Liver (tissue), 9 donors: Measurements from ENCODE around the gene PCDHGC4. TPM values are rescaled to one million over a fixed set of nuclear protein-coding genes. Genes with fewer than 3 reads are reported as not detected.

ENCODE experiments used
- DNase-seq: peaks from one replicate; pipeline ENCODE4 v3.0.0-alpha.2; 2017; ENCODE audit warnings: low spot score
- H3K27ac ChIP-seq, 2 donors: one replicate each; pipeline ENCODE4 v1.7.0; 2013; ENCODE audit warnings: inconsistent platforms in 2 of 2, low read length in 2 of 2, control low read depth in 1 of 2, low read depth in 1 of 2, mild to moderate bottlenecking in 1 of 2
- H3K27me3 ChIP-seq, 4 donors: one replicate each; pipeline versions ENCODE4 v1.6.1 to v1.7.0; 2013; ENCODE audit warnings: low read length in 3 of 4, inconsistent platforms in 1 of 4, mild to moderate bottlenecking in 1 of 4, moderate library complexity in 1 of 4; ENCODE audit not compliant: control insufficient read depth in 4 of 4, insufficient read depth in 4 of 4
- H3K36me3 ChIP-seq, 4 donors: one replicate each; pipeline versions ENCODE4 v1.6.1 to v1.7.0; 2013; ENCODE audit warnings: low read length in 3 of 4, mild to moderate bottlenecking in 3 of 4, low read depth in 1 of 4, moderate library complexity in 1 of 4; ENCODE audit not compliant: control insufficient read depth in 4 of 4, insufficient read depth in 3 of 4
- H3K4me1 ChIP-seq, 4 donors: one replicate each; pipeline versions ENCODE4 v1.6.1 to v1.7.0; 2013; ENCODE audit warnings: low read length in 3 of 4, mild to moderate bottlenecking in 3 of 4, moderate library complexity in 1 of 4; ENCODE audit not compliant: control insufficient read depth in 4 of 4, insufficient read depth in 4 of 4
- H3K4me3 ChIP-seq, 3 donors: one replicate each; pipeline versions ENCODE4 v1.6.1 to v1.7.0; 2013; ENCODE audit warnings: low read length in 3 of 3, control low read depth in 1 of 3, low read depth in 1 of 3, mild to moderate bottlenecking in 1 of 3
- H3K9ac ChIP-seq, 2 donors: one replicate each; pipeline ENCODE4 v1.7.0; 2013; ENCODE audit warnings: low read length in 2 of 2, mild to moderate bottlenecking in 2 of 2, moderate library complexity in 2 of 2, control low read depth in 1 of 2, low read depth in 1 of 2
- H3K9me3 ChIP-seq, 4 donors: one replicate each; pipeline versions ENCODE4 v1.6.1 to v1.7.0; 2013; ENCODE audit warnings: low read length in 3 of 4; ENCODE audit not compliant: control insufficient read depth in 4 of 4
- FOXA1 ChIP-seq: IDR thresholded peaks from 2 replicates; pipeline ENCODE4 v1.6.1; 2016; ENCODE audit warnings: antibody characterized with exemption
- FOXA2 ChIP-seq: IDR thresholded peaks from 2 replicates; pipeline ENCODE4 v1.6.1; 2016; ENCODE audit warnings: antibody characterized with exemption
- HNF4A ChIP-seq, 2 donors: conservative IDR thresholded peaks; 2 replicates each; pipeline ENCODE4 v1.6.1; 2016; ENCODE audit warnings: antibody characterized with exemption in 2 of 2, mild to moderate bottlenecking in 2 of 2
- HNF4G ChIP-seq: IDR thresholded peaks from 2 replicates; pipeline ENCODE4 v1.6.1; 2016; ENCODE audit warnings: antibody characterized with exemption
- JUND ChIP-seq, 2 donors: IDR thresholded peaks; 2 replicates each; pipeline ENCODE4 v1.6.1; 2016; ENCODE audit warnings: antibody characterized with exemption in 2 of 2
- NR2F2 ChIP-seq: IDR thresholded peaks from 2 replicates; pipeline ENCODE4 v1.6.1; 2016; ENCODE audit warnings: antibody characterized with exemption
- RAD21 ChIP-seq, 2 donors: IDR thresholded peaks; 2 replicates each; pipeline ENCODE4 v1.6.1; 2016; ENCODE audit warnings: antibody characterized with exemption in 2 of 2, mild to moderate bottlenecking in 2 of 2
- RXRA ChIP-seq, 2 donors: IDR thresholded peaks; 2 replicates each; pipeline ENCODE4 v1.6.1; 2017 to 2018; ENCODE audit warnings: antibody characterized with exemption in 2 of 2, mild to moderate bottlenecking in 1 of 2
- SP1 ChIP-seq: IDR thresholded peaks from 2 replicates; pipeline ENCODE4 v1.6.1; 2018; ENCODE audit warnings: antibody characterized with exemption, mild to moderate bottlenecking
- YY1 ChIP-seq: IDR thresholded peaks from 2 replicates; pipeline ENCODE4 v1.6.1; 2016; ENCODE audit warnings: antibody characterized with exemption, mild to moderate bottlenecking
- WGBS: extraction: QIAGEN DNeasy Blood & Tissue Kit; methylation state at CpG from one replicate; pipeline ENCODE4 v1.1.7; 2013; 5-methylcytosine and 5-hydroxymethylcytosine counted together
- polyA plus RNA-seq, 2 donors: library from polyadenylated mRNA; stranded (reverse) in 1 of 2; unstranded in 1 of 2; fragments of 200-250 nt in 1 of 2; fragments of >200 nt in 1 of 2; fragmentation: Nextera tagmentation in 1 of 2; extraction: Ambion mirVana in 1 of 2; gene quantifications; one replicate each; pipeline versions ENCODE4 v1.2.1 to v1.2.3, GENCODE V29; 2013 to 2015
- total RNA-seq, 2 donors: library from RNA; depleted of rRNA; stranded (reverse); fragments of >200 nt; gene quantifications; one replicate each; pipeline ENCODE4 v1.2.3, GENCODE V29; 2014
- TF ChIP-seq, protein P1 (sequence below): IDR thresholded peaks from 2 replicates; pipeline ENCODE4 v1.6.1; 2016; ENCODE audit warnings: antibody characterized with exemption, mild to moderate bottlenecking
- TF ChIP-seq, protein P2 (sequence below): IDR thresholded peaks from 2 replicates; pipeline ENCODE4 v1.6.1; 2016; ENCODE audit warnings: antibody characterized with exemption
- TF ChIP-seq, protein P3 (sequence below): IDR thresholded peaks from 2 replicates; pipeline ENCODE4 v1.6.1; 2016; ENCODE audit warnings: antibody characterized with exemption
- TF ChIP-seq, protein P4 (sequence below): IDR thresholded peaks from 2 replicates; pipeline ENCODE4 v1.6.1; 2016; ENCODE audit warnings: antibody characterized with exemption
- donor health status: healthy.
- donor health status: healthy.
- donor health status: healthy.
- donor health status: healthy.
- donor health status: healthy.

The PCDHGC4 gene
- total and polyA plus RNA-seq, 4 donors = 0.33 to 1.4 TPM; not detected in 2

DNA sequence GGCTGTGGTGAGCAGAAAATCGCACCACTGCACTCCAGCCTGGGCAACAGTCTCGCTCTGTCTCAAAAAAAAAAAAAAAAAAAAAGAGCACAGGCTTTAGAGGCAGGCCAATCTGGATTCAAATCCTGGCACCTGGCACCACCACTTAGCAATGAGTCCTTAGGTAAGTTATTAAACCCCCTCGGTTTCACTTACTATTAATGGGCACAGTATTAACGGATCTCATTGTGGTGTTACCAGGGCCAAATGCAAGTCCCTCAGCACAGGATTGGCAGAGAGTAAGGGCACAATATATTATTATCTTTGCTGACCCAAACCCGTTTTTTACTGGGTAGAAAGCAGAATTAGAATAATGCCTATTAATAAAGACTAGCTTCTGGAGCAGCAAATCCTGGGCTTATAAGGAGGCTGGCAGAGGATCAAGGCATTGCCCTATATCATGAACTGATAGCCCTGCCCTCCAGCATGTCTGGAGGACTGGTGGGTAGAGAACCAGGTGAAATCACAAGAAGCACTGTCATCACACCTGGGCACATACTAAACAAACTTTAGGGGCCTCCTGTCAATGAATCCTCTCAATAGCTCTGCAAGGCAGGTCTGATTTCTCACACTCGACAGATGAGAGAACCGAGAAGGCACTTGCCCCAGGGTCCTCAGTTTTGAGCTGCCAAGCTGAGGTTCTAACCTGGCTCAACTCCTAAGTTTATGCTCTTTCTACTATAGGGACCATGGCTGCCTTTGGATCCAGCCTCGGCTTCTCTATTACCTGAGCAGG is 21.7 kb downstream of the PCDHGC4 start (continued):
- TF ChIP-seq, protein P1, sequence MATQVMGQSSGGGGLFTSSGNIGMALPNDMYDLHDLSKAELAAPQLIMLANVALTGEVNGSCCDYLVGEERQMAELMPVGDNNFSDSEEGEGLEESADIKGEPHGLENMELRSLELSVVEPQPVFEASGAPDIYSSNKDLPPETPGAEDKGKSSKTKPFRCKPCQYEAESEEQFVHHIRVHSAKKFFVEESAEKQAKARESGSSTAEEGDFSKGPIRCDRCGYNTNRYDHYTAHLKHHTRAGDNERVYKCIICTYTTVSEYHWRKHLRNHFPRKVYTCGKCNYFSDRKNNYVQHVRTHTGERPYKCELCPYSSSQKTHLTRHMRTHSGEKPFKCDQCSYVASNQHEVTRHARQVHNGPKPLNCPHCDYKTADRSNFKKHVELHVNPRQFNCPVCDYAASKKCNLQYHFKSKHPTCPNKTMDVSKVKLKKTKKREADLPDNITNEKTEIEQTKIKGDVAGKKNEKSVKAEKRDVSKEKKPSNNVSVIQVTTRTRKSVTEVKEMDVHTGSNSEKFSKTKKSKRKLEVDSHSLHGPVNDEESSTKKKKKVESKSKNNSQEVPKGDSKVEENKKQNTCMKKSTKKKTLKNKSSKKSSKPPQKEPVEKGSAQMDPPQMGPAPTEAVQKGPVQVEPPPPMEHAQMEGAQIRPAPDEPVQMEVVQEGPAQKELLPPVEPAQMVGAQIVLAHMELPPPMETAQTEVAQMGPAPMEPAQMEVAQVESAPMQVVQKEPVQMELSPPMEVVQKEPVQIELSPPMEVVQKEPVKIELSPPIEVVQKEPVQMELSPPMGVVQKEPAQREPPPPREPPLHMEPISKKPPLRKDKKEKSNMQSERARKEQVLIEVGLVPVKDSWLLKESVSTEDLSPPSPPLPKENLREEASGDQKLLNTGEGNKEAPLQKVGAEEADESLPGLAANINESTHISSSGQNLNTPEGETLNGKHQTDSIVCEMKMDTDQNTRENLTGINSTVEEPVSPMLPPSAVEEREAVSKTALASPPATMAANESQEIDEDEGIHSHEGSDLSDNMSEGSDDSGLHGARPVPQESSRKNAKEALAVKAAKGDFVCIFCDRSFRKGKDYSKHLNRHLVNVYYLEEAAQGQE = no peak
- TF ChIP-seq JUND (IDR thresholded peaks at IDR 0.05) = no peak
- TF ChIP-seq RAD21 (IDR thresholded peaks at IDR 0.05) = no peak

DNA sequence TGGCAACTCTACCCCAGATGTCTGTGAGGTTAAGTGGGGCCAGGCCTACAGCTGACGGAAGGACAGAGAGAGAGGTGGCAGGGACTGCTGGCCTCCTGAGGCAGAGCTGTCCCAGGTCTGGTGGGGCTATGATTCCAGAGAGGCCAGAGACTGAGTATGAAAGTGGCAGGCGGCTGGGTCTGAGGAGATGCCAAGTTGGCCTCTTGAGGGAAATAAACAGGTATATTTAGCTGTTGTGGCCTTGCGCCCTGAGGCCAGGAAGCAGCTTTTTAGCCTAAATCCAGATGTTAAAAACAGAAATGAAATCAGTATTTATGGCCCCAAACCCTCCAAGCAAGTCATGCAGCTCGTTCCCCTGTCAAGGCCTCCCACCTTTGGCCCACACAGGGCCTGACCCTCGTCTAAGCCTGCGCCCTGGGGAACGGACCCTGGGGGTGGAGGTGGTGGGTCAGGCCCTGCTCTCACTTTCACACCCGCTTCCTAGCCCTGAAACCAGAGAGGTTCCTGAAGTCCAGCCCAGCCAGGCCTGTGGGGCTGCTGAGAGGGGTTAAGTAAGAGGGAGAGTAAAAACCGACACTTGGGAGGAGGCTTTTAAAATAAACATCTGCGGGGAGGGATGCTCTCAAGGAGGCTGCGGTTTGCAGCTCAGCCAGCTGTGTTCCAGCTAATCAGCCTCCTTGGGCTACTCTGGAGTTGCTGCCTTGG is 22.7 kb downstream of the PCDHGC4 start:
- TF ChIP-seq NR2F2 (peak; percentile 72), RXRA (IDR thresholded peaks at IDR 0.05) (no peak)
- Histone ChIP-seq H3K27ac (peak overlapping the region; percentile 69), H3K27me3 (no peaks in the 10 kb centered on the region)

DNA sequence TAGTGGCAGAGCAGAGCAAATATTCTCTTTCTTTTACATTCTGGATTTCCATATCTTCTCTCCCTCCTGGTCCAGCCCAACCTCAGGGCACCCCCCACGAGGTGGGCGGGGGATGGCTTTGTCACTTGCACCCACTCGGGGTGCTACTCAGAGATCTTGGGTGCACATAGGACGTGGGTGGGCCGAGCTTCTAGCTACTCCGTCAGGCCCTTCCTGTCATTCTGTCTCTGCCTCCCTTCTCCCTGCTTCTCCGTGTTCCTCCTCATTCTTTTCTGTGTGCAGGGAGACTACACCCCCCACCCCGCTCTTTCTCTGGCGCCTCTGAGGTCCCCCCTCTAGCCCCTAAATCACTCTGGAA is 23.6 kb downstream of the PCDHGC4 start:
- Histone ChIP-seq H3K27me3 (no peaks in the 10 kb centered on the region), H3K9me3 (no peaks in the 10 kb centered on the region), H3K27ac (peak overlapping the region; percentile 69), H3K4me3 (no peak overlapping the region), H3K9ac (no peak overlapping the region), H3K4me1 (peaks cover 2 to 11% (median 5%) of the 10 kb centered on the region in 4 donors), H3K36me3 (peaks cover 0 to 6% (median 0%) of the 10 kb centered on the region in 4 donors)
- WGBS = 66% methylated on average over 9 of the region's 9 CpGs
- DNase-seq = no peak
- TF ChIP-seq NR2F2 = no peak
- no peak for TF ChIP-seq RXRA (IDR thresholded peaks at IDR 0.05)
- TF ChIP-seq, protein P2, sequence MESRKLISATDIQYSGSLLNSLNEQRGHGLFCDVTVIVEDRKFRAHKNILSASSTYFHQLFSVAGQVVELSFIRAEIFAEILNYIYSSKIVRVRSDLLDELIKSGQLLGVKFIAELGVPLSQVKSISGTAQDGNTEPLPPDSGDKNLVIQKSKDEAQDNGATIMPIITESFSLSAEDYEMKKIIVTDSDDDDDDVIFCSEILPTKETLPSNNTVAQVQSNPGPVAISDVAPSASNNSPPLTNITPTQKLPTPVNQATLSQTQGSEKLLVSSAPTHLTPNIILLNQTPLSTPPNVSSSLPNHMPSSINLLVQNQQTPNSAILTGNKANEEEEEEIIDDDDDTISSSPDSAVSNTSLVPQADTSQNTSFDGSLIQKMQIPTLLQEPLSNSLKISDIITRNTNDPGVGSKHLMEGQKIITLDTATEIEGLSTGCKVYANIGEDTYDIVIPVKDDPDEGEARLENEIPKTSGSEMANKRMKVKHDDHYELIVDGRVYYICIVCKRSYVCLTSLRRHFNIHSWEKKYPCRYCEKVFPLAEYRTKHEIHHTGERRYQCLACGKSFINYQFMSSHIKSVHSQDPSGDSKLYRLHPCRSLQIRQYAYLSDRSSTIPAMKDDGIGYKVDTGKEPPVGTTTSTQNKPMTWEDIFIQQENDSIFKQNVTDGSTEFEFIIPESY = no peak
- TF ChIP-seq RAD21 (IDR thresholded peaks at IDR 0.05) = no peak
- TF ChIP-seq FOXA1 = no peak
- no peak for TF ChIP-seq HNF4A (conservative IDR thresholded peaks at IDR 0.05)
- TF ChIP-seq JUND (IDR thresholded peaks at IDR 0.05) = no peak
- TF ChIP-seq, protein P3, sequence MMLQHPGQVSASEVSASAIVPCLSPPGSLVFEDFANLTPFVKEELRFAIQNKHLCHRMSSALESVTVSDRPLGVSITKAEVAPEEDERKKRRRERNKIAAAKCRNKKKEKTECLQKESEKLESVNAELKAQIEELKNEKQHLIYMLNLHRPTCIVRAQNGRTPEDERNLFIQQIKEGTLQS = no peak
- no peak for TF ChIP-seq SP1
- TF ChIP-seq, protein P1 = no peak
- TF ChIP-seq YY1 = no peak
- TF ChIP-seq, protein P4, sequence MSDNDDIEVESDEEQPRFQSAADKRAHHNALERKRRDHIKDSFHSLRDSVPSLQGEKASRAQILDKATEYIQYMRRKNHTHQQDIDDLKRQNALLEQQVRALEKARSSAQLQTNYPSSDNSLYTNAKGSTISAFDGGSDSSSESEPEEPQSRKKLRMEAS = no peak
- TF ChIP-seq FOXA2 = no peak
- no peak for TF ChIP-seq HNF4G

More for the DNA sequence above, 22.7 kb downstream of the PCDHGC4 start:
- H3K36me3 ChIP-seq = peaks cover 0 to 6% (median 0%) of the 10 kb centered on the region in 4 donors
- DNase-seq = no peak
- no peak overlapping the region for H3K9ac ChIP-seq
- H3K4me1 ChIP-seq = peaks cover 0 to 2% (median under 1%) of the 10 kb centered on the region in 4 donors
- WGBS = 80% methylated on average over 11 of the region's 11 CpGs
- no peak overlapping the region for H3K4me3 ChIP-seq
- no peaks in the 10 kb centered on the region for H3K9me3 ChIP-seq
